Stimulated activated CD8-positive, alpha-beta memory T cell treated with anti-CD3 and anti-CD28 coated beads, Interleukin-15, amount 100 ng/mL, for 24 hours (primary cell): ENCODE data around the gene INTS15.
"Not testable (repeated sequence)": the region's sequence is repeated elsewhere in the genome, so short reads cannot be mapped to it uniquely, and the experiment has no call there.

ENCODE experiments used
- DNase-seq: peaks from one replicate; pipeline ENCODE4 v3.0.0-alpha.2; 2020; ENCODE audit warnings: low read depth

Gene INTS15

DNA sequence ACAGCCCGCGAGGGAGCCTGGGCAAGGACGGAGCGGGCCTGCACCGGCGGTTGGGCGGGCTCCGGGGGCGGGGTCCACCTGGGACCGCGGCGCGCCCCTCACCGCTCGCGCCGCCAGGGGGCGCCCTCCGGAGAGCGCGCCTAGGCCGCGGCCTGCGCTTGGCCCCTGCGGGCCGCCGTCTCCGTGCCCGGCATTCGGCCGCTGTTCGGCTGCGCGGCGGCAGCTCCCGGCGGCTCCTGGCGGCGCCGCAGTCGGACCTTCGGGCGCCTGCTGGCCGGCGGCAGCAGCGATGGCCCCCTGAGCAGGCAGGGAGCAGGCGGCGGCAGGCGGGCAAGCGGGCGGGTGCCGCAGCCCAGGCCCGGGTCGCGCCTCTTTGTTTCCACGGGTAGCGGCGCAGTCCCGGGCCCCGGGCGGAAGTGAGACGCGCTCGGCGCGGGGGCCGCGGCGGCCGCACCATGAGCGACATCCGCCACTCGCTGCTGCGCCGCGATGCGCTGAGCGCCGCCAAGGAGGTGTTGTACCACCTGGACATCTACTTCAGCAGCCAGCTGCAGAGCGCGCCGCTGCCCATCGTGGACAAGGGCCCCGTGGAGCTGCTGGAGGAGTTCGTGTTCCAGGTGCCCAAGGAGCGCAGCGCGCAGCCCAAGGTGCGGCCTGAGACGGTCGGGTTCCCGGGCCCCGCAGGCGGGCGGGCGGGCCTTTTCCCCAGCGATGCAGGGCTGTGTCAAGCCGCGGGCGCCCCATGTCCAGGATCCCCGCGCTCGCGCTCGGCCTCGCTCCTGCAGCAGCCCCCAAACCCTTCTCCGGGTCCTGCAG, at the start of gene INTS15:
TSS of gene INTS15 (plus strand) at position 193 of the 816 bp plus-strand sequence. CDS start at position 456, 263 bp downstream.
- peak; percentile 78 for DNase-seq

DNA sequence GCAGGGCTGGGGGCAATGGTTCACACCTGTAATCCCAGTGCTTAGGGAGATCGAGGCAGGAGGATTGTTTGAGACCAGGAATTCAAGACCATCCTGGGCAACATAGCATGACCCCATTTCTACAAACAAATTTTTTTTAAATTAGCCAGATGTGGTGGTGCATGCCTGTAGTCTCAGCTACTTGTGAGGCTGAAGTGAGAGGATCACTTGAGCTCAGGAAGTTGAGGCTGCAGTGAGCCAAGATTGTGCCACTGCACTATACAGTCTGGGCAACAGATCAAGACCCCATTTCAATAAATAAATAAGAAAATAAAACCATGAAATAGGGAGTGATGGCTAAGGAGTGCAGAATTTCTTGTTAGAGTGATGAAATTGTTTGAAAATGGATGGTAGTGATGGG, 47.5 kb upstream of the INTS15 start:
- DNase-seq, result no peak

DNA sequence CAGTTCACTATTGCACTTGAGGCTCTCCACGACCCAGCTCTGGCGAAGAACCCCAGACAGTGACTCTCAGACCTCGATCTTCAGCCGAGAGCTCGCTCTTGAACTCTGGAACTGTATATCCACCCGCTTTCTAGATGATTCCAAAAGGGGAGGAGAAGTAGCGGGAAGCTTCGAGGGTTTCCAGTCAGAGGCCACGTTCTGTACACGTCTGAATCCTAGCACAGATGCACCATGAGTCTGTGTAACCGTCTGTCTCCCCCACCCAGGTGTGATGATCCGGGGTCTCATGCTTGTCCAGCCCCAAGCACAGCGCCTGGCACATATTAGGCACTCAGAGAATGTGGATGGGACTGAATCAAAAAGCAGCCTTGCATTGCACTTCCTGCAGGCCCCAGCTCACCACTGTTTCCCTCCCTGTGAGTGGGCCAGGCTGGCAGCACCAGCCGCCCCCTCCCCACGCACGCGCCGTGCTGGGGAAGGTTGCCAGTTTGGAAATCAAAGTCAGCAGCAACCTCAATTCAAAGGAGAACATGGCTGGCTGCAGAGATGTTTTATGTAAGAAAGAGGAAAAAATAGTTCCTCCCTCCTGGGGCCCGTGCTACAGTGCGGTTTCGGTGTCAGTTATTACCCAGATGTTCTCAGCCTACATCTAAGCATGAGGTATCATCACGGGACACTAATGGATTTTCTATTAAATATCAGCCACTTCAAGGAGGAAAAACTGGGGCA, 44.3 kb upstream of the INTS15 start:
- DNase-seq, result no peak

DNA sequence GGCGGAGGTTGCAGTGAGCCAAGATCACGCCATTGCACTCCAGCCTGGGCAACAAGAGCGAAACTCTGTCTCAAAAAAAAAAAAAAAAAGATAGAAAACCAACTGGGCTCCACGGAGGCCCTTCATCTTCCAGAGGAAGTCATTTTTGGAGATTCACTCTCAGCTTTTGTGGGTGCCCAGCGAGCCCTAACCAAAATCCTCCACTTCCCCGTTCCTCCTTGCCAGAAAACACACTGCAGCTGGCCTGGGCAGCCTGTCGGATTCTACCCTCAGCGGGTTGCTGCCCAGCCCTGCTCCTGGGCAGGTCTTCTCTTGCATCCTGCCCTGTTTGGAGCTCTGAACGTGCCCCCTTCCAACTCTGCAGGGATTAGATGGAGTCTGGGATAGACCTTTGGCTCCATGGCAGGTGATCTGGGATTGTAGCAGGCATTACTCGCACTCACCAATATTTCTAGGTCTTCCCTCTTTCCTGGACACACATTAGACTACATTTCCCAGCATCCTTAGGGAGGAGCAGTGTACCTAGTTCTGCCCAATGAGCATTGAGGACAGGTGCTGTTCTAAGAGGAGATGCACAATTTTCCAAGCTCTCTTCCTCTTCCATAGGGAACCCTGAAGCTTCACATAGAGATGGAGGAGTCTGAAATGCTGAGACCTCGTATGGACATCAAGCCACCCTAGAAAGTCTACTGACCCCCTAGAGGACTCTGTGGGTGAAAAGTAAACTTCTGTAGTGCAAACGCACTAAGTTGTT, 43.1 kb upstream of the INTS15 start:
- DNase-seq, result no peak

DNA sequence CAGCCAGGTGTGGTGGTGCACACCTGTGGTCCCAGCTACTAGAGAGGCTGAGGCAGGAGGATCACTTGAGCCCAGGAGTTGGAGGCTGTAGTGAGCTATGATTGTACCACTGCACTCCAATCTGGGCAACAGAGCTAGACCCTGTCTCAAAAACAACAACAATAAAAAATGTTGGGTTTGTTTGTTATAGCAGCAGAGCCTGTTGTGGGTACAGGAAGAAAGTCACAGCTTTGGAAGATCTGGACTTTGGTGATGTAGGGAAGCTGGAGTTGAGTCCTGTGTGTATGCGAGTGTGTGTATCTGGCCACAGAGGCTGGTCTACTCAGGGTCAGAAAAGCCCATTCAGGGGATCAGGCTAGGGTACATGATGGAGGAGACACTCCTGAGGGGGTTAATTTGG, 42.4 kb upstream of the INTS15 start:
- DNase-seq, result no peak

DNA sequence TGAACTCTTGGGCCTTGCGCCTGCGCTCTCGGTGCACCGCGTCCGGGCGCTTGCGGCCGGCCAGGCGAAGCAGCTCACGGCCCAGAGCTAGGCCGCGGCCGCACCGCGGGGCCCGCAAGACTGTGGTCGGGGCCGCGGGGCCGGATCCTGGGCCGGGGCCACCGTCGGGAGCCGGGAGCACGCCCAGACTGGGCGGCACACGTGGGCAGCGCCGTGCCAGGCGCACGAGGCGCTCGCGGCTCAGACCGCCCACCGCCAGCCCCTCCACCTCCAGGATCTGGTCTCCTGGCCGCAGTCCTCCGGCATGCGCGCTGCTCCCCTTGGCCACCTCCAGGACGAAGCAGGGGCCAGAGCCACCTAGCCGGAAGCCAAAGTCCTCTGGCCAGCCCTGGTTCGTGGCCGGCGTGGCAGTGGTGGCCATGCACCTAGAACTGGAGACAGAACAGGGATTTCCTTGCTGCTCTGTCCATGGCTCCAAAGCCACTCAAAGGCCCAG, 38.8 kb upstream of the INTS15 start, which contains the start of gene GRID2IP:
TSS of gene GRID2IP (minus strand) at position 446 of the 496 bp plus-strand sequence. CDS start at position 421, 25 bp downstream.
- no peak for DNase-seq

DNA sequence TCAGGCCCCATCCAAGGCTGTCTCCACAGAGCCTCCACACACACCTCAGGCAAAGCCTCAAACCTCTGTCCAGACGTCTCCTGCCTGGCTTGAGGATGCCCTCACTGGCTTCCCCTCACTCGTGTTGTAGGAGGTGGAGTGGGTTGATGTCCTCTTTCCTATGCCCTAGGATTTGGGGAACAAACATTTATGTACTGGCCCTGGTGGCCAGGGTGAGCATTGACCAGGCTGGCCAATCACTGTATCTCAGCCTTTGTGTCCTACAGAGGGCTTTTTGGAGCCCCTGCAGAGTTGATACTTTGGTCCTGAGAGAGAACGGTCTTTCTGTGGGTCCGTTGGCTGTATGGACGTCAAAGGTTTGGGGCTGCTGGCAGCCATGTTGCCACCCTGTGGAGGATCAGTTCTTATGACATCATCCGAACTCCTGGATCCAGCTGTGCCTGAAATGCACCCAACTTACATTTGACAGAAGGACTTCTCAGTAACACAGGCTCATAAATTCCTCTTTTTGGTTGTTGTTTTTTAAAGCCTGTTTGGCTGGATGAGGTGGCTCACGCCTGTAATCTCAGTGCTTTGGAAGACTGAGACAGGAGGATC, 36.3 kb upstream of the INTS15 start:
- DNase-seq, result no peak

DNA sequence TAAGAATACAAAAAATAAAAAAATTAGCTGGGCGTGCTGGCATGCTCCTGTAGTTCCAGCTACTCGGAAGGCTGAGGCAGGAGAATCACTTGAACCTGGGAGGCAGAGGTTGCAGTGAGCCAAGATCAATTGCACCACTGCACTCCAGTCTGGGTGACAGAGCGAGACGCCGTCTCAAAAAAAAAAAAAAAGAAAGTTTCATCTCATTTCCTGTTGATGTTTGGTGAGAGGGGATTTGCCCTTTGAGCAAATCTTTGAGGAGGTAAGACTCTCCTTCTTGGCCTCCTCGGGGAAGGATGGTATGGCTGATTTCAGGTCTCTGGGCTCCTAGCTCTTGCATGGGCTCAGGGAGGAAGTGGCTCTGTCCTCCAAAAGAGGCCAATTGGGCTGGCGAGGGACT, 35.0 kb upstream of the INTS15 start:
- no peak for DNase-seq

DNA sequence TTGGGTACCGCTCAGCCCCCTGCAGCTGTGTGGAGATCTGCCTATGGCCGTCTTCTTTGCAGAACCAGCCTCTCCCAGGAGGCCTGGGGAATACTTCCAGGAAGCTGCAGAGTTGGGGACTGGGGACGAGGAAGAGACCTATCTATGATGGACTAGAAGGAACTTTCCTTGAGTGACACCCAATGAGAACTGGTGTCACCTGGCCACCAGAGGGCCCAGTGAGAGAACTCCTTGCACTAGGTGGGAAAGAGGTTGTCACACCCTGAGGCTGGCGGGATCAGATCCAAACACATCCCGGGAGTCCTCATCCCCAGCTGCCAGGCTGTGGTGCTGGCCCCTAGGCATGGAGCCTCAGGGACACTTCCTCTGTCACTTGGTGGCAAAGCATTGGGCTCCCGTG, 33.6 kb upstream of the INTS15 start:
- no peak for DNase-seq

DNA sequence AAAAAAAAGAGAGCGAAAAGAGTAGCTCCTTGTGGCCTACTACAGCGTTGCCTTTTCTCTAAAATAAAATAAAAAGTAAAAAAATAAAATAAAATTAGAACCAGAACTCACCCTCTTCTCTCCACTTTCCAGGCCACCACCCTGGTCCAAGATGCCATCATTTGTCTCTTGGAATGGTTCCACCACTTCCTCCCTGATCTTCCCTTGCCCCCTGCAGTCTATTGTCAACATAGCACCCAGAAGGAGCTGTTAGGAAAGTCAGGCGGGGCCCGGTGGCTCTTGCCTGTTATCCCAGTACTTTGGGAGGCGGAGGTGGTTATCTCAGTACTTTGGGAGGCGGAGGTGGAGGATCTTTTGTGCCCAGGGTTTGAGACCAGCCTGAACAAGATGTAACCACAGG, 31.0 kb upstream of the INTS15 start:
- no peak for DNase-seq

DNA sequence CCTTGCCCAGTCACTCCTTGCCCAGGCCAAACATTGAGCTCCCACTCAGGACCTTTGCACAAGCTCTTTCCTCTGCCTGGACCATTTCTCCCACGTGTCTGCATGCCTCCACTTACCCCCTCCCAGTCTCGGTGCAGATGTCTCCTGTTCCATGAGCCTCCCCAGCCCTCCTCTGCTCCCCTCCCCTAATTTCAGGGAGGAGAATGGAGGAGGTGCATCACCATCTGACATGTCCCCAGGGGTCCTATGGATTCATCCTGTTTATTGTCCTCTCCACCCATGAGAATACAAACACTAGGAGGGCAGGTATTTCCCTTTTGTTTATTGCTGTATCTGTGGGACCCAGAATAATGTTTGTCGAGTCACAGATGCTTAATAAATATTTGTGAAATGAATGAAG, 29.9 kb upstream of the INTS15 start:
- DNase-seq, result no peak

DNA sequence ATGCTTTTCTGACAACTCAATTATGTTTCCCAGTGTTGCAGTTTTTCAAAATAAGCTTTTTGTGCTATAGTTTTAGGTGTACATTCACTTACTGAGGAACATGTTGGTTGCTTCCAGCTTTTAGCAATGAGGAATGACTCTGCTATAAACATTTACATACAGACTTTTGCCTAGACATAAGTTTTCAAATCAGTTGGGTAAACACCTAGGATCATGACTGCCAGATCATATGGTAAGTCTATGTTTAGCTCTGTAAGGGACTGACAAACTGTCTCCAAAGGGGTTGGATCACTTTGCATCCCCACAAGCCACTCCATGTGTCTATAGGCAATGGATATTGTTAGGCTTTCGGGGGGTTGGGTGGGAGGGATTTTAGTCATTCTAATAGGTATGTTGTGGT, 27.7 kb upstream of the INTS15 start:
- no peak for DNase-seq

DNA sequence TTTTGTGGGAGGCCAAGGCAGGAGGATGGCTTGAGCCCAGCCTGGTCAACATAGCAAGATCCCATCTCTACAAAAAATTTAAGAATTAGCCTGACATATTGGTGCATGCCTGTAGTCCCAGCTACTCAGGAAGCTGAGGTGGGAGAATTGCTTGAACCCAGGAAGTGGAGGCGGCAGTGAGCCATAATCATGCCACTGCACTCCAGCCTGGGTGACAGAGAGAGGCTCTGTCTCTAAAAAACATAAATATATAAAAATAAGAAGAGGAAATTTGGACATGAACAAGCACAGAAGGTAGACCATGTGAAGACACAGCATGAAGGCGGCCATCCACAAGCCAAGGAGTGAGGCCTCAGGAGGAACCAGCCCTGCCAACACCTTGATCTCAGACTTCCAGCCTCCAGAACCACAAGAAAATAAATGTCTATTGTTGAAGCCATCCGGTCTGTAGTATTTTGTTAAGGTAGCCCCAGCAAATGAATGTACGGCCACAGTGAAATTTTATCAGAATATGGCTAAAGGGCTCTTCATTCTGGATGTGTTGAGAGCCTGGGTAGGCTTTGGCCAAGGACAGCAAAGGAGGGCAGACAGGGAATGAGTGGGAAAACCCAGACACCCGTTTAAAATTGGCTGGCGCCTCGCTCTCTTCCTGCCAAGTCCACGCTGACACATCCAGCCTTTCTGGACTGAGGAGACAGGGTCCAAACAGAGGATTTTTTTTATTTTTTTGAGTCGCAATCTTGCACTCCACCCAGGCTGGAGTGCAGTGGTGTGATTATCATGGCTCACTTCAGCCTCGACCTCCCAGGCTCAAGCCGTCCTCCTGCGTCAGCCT, 25.7 kb upstream of the INTS15 start:
- no peak for DNase-seq

DNA sequence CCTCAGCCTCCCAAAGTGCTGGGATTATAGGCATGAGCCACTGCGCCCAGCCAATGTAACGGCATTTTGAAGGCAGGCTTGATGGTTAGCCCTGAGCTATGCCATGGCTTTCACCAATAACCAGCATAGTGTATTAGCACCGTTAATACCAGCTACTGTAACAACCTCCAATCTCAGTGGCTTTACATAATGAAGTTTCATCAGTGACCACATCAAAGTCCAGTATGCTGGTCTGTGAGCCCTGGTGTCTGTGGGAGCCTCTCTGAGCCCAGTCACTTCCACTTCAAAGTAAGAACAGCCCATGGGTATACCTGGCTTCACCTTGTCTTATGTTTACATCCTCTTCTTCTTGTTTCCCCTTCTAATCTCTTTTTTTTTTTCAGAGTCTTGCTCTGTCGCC, 24.2 kb upstream of the INTS15 start:
- DNase-seq, result no peak

DNA sequence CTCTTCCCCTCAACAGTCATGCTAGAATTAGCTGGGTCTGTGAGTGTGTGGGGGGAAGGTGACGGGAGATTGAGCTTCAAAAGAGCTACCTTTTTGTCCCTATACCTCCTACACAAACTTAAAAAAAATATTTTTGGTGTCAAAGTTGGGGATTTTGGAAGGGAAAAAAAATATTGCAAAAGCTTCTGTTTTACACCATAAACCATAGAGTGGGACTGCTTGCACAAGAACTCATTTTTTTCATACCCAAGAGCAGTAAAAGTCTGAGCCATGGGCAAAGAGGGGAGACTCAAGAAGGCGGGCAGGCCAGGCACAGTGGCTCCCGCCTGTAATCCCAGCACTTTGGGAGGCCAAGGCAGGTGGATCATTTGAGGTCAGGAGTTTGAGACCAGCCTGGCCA, 21.9 kb upstream of the INTS15 start:
- no peak for DNase-seq

DNA sequence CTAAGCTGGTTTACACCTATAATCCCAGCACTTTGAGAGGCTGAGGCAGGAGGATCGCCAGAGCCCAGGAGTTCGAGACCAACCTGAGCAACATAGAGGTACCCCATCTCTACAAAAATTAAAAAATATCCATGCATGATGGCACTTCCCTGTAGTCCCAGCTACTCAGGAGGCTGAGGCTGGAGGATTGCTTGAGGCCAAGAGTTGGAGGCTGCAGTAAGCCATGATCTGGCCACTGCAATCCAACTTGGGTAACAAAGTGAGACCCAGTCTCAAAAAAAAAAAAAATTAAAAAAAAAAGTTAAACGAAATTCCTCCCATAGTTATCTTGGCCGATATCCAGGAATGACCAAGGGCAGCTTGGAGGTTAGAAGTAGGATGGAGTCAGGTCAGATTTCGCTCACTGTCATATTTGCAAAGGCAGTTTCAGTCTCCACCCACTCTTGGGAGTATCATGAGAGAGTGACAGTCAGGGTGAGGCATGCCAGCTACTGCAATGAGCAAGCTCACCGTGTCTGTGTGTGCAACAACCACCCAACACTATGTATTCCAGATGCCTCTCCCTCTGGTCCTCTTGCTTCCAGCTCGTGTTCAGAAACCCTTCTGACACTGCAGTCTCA, 18.6 kb upstream of the INTS15 start:
- no peak for DNase-seq

DNA sequence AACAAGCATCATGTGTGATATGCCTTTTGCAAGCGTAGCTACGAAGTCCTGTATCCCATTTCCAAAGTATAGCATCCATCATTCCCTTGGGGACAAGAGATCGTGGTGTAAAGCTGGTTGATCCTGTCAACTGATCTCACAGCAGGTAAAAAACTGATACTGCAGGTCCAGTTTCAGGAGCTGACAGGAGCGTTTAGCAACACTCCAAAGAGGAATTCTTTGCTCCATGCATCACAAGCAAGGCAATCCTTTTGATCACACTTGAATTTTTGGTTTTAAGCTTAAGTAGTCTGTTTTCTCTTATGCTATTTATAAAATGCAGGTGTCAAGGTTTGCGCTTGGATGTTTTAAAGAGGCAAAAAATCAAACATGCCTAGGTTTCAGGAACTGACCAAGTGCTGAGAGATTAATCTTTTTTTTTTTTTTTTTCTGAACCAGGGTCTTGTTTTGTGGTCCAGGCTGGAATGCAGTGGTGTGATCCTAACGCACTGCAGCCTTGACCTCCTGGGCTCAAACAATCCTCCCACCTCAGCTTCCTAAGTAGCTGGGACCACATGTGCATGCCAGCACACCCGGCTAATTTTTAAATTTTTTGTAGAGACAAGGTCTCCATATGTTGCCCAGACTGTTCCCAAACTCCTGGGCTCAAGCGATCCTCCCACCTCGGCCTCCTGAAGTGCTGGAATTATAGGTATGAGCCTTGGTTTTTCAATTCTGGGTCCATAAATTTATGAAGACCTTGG, 14.4 kb upstream of the INTS15 start:
- no peak for DNase-seq

DNA sequence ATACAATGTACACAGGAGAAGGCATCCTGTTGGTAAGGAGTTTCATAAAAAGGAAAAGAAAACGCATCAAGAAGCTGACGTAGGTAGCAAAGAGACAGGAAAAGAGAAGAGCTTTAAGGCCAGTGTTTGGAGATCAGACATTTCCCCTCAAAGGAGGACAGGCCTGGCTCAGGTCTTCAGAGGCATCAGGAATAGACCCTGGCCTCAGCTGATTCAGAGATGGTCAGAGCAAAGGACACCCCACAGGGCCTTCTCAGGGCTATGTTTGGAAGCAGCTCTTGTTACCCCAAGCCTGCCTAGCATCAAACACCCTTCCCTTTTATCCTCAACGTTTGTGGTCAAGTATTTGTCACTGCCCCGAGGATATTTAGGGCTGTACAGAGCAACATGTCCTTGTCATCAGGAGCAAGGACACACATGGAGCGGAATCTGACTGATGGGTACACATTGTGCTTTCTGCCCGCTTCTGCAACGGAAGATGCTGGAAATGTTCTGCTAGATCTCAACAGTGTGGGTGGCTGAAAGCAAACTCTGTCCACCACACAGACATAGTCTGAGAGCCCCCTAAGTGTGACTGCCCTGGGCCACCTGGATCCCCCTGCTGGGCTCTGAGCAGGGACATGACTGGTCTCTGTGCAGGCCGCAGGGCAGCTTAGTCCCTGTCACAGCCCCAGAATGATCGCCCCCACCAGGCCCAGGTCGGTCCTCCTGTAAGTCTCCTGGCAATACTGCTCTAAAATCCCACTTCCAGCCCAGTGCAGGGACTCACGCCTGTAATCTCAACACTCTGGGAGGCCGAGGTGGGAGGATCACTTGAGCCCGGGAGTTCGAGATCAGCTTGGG, 13.6 kb upstream of the INTS15 start:
- DNase-seq, result no peak

DNA sequence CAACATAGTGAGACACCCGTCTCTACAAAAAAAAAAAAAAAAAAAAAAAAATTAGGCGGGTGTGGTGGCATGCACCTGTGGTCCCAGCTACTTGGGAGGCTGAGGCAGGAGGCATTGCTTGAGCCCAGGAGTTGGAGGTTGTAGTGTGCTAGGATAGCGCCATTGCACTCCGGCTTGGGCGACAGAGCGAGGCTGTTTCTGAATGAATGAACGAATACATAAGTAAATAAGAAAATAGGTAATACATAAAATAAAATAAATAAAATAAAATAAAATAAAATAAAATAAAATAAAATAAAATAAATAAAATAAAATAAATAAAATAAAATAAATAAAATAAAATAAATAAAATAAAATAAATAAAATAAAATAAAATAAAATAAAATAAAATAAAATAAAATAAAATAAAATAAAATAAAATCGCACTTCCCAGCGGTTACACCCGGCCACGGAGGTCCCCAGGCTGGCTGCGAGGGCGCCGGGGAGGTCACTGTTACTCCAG, 12.9 kb upstream of the INTS15 start:
- not testable (repeated sequence) for DNase-seq
